BLaER1 (cell line): Measurements from ENCODE around the gene FYN.

ENCODE experiments used
- H3K27ac ChIP-seq: shearing (Covaris generic); formaldehyde crosslinking; 2 replicates; pipeline ENCODE4 v1.8.1; 2022
- H3K27me3 ChIP-seq: shearing (Covaris generic); formaldehyde crosslinking; 2 replicates; pipeline ENCODE4 v1.8.1; 2022
- H3K36me3 ChIP-seq: shearing (Covaris generic); formaldehyde crosslinking; 2 replicates; pipeline ENCODE4 v1.8.1; 2022
- H3K4me1 ChIP-seq: shearing (Covaris generic); formaldehyde crosslinking; 2 replicates; pipeline ENCODE4 v1.8.1; 2022
- H3K4me2 ChIP-seq: shearing (Covaris generic); formaldehyde crosslinking; 2 replicates; pipeline ENCODE4 v1.8.1; 2022
- H3K4me3 ChIP-seq: shearing (Covaris generic); formaldehyde crosslinking; 2 replicates; pipeline ENCODE4 v1.8.1; 2022
- H3K9ac ChIP-seq: shearing (Covaris generic); formaldehyde crosslinking; 2 replicates; pipeline ENCODE4 v1.8.1; 2022
- H3K9me3 ChIP-seq: shearing (Covaris generic); formaldehyde crosslinking; 2 replicates; pipeline ENCODE4 v1.8.1; 2022
- H4K20me1 ChIP-seq: shearing (Covaris generic); formaldehyde crosslinking; 2 replicates; pipeline ENCODE4 v1.8.1; 2022
- Cebpa-rat ChIP-seq: shearing (Covaris generic); IDR thresholded peaks from 2 replicates; pipeline ENCODE4 v1.8.1; 2022

Gene FYN

GRCh38 chr6:111723412-111723970 lies 149.8 kb downstream of the FYN start:
- no peak for TF ChIP-seq Cebpa-rat
- H4K20me1 ChIP-seq: peaks cover 38% of the 10 kb centered on the region
- H3K9ac ChIP-seq: no peak overlapping the region
- H3K36me3 ChIP-seq: peaks cover 56% of the 10 kb centered on the region
- peaks cover 11% of the 10 kb centered on the region; the same call in 1 of the 2 replicates for H3K9me3 ChIP-seq
- H3K4me1 ChIP-seq: peaks cover 45% of the 10 kb centered on the region
- peak overlapping the region; percentile 61 for H3K4me2 ChIP-seq
- no peak overlapping the region for H3K27ac ChIP-seq
- H3K4me3 ChIP-seq: no peak overlapping the region
- H3K27me3 ChIP-seq: no peaks in the 10 kb centered on the region

- Histone ChIP-seq H3K4me1 (peaks cover 45% of the 10 kb centered on the region), H3K36me3 (peaks cover 63% of the 10 kb centered on the region), H3K27ac (no peak overlapping the region), H3K4me3 (no peak overlapping the region), H3K4me2 (no peak overlapping the region), H4K20me1 (peaks cover 43% of the 10 kb centered on the region), H3K9me3 (peaks cover 11% of the 10 kb centered on the region; the same call in 1 of the 2 replicates), H3K9ac (no peak overlapping the region), H3K27me3 (no peaks in the 10 kb centered on the region)
- no peak for TF ChIP-seq Cebpa-rat
These were observed 151.0 kb downstream of the FYN start for GRCh38 chr6:111722179-111722731.

GRCh38 chr6:111721753-111722154 lies 151.5 kb downstream of the FYN start:
- Histone ChIP-seq H3K27ac (no peak overlapping the region), H3K4me1 (peaks cover 45% of the 10 kb centered on the region), H3K36me3 (peaks cover 61% of the 10 kb centered on the region), H3K4me3 (no peak overlapping the region), H3K27me3 (no peaks in the 10 kb centered on the region), H3K4me2 (no peak overlapping the region), H3K9me3 (peaks cover 6% of the 10 kb centered on the region; the same call in 1 of the 2 replicates), H3K9ac (no peak overlapping the region), H4K20me1 (peaks cover 43% of the 10 kb centered on the region)
- no peak for TF ChIP-seq Cebpa-rat

- H3K4me1 ChIP-seq: peaks cover 43% of the 10 kb centered on the region
- H3K4me3 ChIP-seq: no peak overlapping the region
- peaks cover 40% of the 10 kb centered on the region for H4K20me1 ChIP-seq
- peaks cover 5% of the 10 kb centered on the region; the same call in 1 of the 2 replicates for H3K9me3 ChIP-seq
- no peak overlapping the region for H3K27ac ChIP-seq
- TF ChIP-seq Cebpa-rat: no peak
- H3K4me2 ChIP-seq: no peak overlapping the region
- H3K36me3 ChIP-seq: peaks cover 58% of the 10 kb centered on the region
- H3K9ac ChIP-seq: no peak overlapping the region
- H3K27me3 ChIP-seq: no peaks in the 10 kb centered on the region
These were observed 152.2 kb downstream of the FYN start for GRCh38 chr6:111720931-111721496.

GRCh38 chr6:111718990-111719389 lies 154.3 kb downstream of the FYN start:
- H3K36me3 ChIP-seq: peaks cover 72% of the 10 kb centered on the region
- H3K4me3 ChIP-seq: no peak overlapping the region
- no peak for TF ChIP-seq Cebpa-rat
- H3K9me3 ChIP-seq: peaks cover 5% of the 10 kb centered on the region; the same call in 1 of the 2 replicates
- peaks cover 23% of the 10 kb centered on the region for H4K20me1 ChIP-seq
- no peaks in the 10 kb centered on the region for H3K27me3 ChIP-seq
- H3K9ac ChIP-seq: no peak overlapping the region
- no peak overlapping the region for H3K27ac ChIP-seq
- H3K4me2 ChIP-seq: no peak overlapping the region
- H3K4me1 ChIP-seq: peaks cover 23% of the 10 kb centered on the region

GRCh38 chr6:111718326-111718725 lies 154.9 kb downstream of the FYN start:
- TF ChIP-seq Cebpa-rat: no peak
- no peak overlapping the region for H3K27ac ChIP-seq
- peaks cover 16% of the 10 kb centered on the region for H3K4me1 ChIP-seq
- no peaks in the 10 kb centered on the region for H3K27me3 ChIP-seq
- H3K9ac ChIP-seq: no peak overlapping the region
- peaks cover 78% of the 10 kb centered on the region for H3K36me3 ChIP-seq
- H3K4me3 ChIP-seq: no peak overlapping the region
- peaks cover 5% of the 10 kb centered on the region; the same call in 1 of the 2 replicates for H3K9me3 ChIP-seq
- no peak overlapping the region for H3K4me2 ChIP-seq
- H4K20me1 ChIP-seq: peaks cover 16% of the 10 kb centered on the region; the same call in 1 of the 2 replicates

GRCh38 chr6:111717621-111718020 lies 155.6 kb downstream of the FYN start:
- H3K4me1 ChIP-seq: peaks cover 9% of the 10 kb centered on the region; the same call in 1 of the 2 replicates
- TF ChIP-seq Cebpa-rat: no peak
- H4K20me1 ChIP-seq: peaks cover 9% of the 10 kb centered on the region; the same call in 1 of the 2 replicates
- H3K4me2 ChIP-seq: no peak overlapping the region
- H3K9ac ChIP-seq: no peak overlapping the region
- peaks cover 5% of the 10 kb centered on the region; the same call in 1 of the 2 replicates for H3K9me3 ChIP-seq
- peaks cover 85% of the 10 kb centered on the region for H3K36me3 ChIP-seq
- H3K4me3 ChIP-seq: no peak overlapping the region
- H3K27ac ChIP-seq: no peak overlapping the region
- H3K27me3 ChIP-seq: no peaks in the 10 kb centered on the region

- H3K9me3 ChIP-seq: peaks cover 5% of the 10 kb centered on the region; the same call in 1 of the 2 replicates
- H4K20me1 ChIP-seq: peaks cover 5% of the 10 kb centered on the region; the same call in 1 of the 2 replicates
- H3K4me3 ChIP-seq: no peak overlapping the region
- H3K27me3 ChIP-seq: no peaks in the 10 kb centered on the region
- peaks cover 95% of the 10 kb centered on the region for H3K36me3 ChIP-seq
- no peak overlapping the region for H3K9ac ChIP-seq
- no peak for TF ChIP-seq Cebpa-rat
- no peak overlapping the region for H3K27ac ChIP-seq
- no peak overlapping the region for H3K4me2 ChIP-seq
- no peaks in the 10 kb centered on the region; the same call in 1 of the 2 replicates for H3K4me1 ChIP-seq
These were observed 156.9 kb downstream of the FYN start for GRCh38 chr6:111716325-111716724.

- no peak for TF ChIP-seq Cebpa-rat
- no peak overlapping the region for H3K4me3 ChIP-seq
- H3K27me3 ChIP-seq: no peaks in the 10 kb centered on the region
- no peak overlapping the region for H3K9ac ChIP-seq
- peaks cover 2% of the 10 kb centered on the region; the same call in 1 of the 2 replicates for H3K4me1 ChIP-seq
- no peaks in the 10 kb centered on the region for H3K9me3 ChIP-seq
- no peak overlapping the region for H3K27ac ChIP-seq
- H4K20me1 ChIP-seq: peaks cover 5% of the 10 kb centered on the region; the same call in 1 of the 2 replicates
- no peak overlapping the region for H3K4me2 ChIP-seq
- H3K36me3 ChIP-seq: peaks cover 87% of the 10 kb centered on the region
These were observed 157.9 kb downstream of the FYN start for GRCh38 chr6:111715321-111715720.
